Measurements from ENCODE around the gene CDR2. TPM values are rescaled to one million over a fixed set of nuclear protein-coding genes. Genes with fewer than 3 reads are reported as not detected.
A peak's percentile ranks its signal among the peaks of the same experiment; 100 is the strongest.

The CDR2 gene
- total and polyA plus RNA-seq, 9 of the 15 experiments (the other 6 are each of a cell fraction or from before 2014, with no cell fraction given), result 4.6 to 30.3 (median 19.9) TPM

DNA sequence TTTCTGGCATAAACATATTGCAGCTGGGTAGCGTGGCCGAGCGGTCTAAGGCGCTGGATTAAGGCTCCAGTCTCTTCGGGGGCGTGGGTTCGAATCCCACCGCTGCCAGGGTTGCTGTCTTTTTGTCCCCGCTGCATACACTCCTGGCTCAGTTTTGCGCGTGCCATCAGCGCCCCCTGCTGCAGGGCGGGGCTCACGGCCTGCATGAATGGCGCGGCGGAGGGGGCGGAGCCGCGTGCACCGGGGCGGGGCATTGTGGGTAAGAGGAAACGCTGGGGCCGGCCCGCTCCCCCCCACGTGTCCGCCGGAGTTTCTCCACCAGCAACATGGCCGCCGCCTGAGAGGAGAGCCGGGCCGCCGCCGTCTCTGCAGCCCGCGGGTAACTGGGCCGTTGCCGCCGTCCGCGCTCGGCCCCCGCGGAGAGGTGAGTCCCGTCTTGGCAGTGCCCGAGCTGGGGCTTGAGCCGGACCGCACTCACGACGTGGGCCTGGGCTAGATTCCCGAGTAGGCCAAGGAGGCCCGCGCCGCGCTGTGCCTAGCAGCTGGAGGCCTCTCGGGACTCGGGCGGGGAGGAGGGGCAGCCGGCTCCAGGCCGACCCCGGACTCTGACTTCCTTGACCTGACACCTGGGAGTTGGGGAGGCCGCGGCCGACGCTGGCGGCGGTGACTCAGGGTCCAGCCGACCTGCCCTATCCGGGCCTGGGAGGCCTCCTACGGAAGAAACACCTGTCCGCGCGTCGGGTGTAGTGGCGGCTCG lies 77.1 kb downstream of the CDR2 start, which contains the start of gene POLR3E (continued):
- TF ChIP-seq BACH1 (tag; IDR thresholded peaks at IDR 0.05) (no peak), TEAD4 (IDR thresholded peaks at IDR 0.05; ENCODE audit: low read length) (peak; percentile 10), TEAD4 (CRISPR knock-in tag; IDR thresholded peaks at IDR 0.05; ENCODE audit: borderline replicate concordance) (peak; percentile 65), YBX1 (IDR thresholded peaks at IDR 0.05) (no peak), ZNF41 (CRISPR knock-in tag; conservative IDR thresholded peaks at IDR 0.05) (no peak; the same call in 1 of the 2 replicates), CREM (IDR thresholded peaks at IDR 0.05; ENCODE audit: low read depth) (peak; percentile 85), EWSR1 (IDR thresholded peaks at IDR 0.05; ENCODE audit: borderline replicate concordance, low read depth, partially characterized antibody) (no peak), RNF2 (IDR thresholded peaks at IDR 0.05) (peak; percentile 85), ZBTB8A (IDR thresholded peaks at IDR 0.05; ENCODE audit: partially characterized antibody) (peak; percentile 76), HCFC1 (IDR thresholded peaks at IDR 0.05; ENCODE audit: low read depth, low read length) (peak; percentile 60), ZNF644 (tag; IDR thresholded peaks at IDR 0.05; ENCODE audit: low read depth) (peak; percentile 59; the same call in 1 of the 2 replicates), ZEB2 (IDR thresholded peaks at IDR 0.05) (no peak), ZNF174 (CRISPR knock-in tag; IDR thresholded peaks at IDR 0.05) (no peak), DPF2 (IDR thresholded peaks at IDR 0.05) (no peak; the same call in 1 of the 2 replicates), SPI1 (IDR thresholded peaks at IDR 0.05; ENCODE audit: borderline replicate concordance, low read depth, low read length) (no peak), SREBF1 (IDR thresholded peaks at IDR 0.05; ENCODE audit: borderline replicate concordance, low read depth, low read length) (peak; percentile 80; the same call in 1 of the 2 replicates), GABPA (tag; conservative IDR thresholded peaks at IDR 0.05; ENCODE audit: low read depth) (peak; percentile 90), HOXB6 (CRISPR knock-in tag; IDR thresholded peaks at IDR 0.05; ENCODE audit: borderline replicate concordance) (no peak), NR2C1 (IDR thresholded peaks at IDR 0.05) (no peak), NR2C1 (tag; IDR thresholded peaks at IDR 0.05) (0 out of 2 replicates have a peak, but pooled peaks have one; percentile 39), ETV6 (IDR thresholded peaks at IDR 0.05; ENCODE audit: borderline replicate concordance in 1 of 2, low read depth in 2 of 2, low read length in 1 of 2) (no peak), ETV6 (CRISPR knock-in tag; IDR thresholded peaks at IDR 0.05; ENCODE audit: borderline replicate concordance) (no peak), TBP (optimal IDR thresholded peaks at IDR 0.05; ENCODE audit: low read depth, low read length) (peak; percentile 100), NFIC (IDR thresholded peaks at IDR 0.05) (peak; percentile 88)
- TF ChIP-seq, protein P1, sequence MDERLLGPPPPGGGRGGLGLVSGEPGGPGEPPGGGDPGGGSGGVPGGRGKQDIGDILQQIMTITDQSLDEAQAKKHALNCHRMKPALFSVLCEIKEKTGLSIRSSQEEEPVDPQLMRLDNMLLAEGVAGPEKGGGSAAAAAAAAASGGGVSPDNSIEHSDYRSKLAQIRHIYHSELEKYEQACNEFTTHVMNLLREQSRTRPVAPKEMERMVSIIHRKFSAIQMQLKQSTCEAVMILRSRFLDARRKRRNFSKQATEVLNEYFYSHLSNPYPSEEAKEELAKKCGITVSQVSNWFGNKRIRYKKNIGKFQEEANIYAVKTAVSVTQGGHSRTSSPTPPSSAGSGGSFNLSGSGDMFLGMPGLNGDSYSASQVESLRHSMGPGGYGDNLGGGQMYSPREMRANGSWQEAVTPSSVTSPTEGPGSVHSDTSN (CRISPR knock-in tag; IDR thresholded peaks at IDR 0.05; ENCODE audit: low read depth), result no peak
- TF ChIP-seq, protein P1 (tag; conservative IDR thresholded peaks at IDR 0.05; ENCODE audit: low read depth), result no peak
- TF ChIP-seq, protein P2, sequence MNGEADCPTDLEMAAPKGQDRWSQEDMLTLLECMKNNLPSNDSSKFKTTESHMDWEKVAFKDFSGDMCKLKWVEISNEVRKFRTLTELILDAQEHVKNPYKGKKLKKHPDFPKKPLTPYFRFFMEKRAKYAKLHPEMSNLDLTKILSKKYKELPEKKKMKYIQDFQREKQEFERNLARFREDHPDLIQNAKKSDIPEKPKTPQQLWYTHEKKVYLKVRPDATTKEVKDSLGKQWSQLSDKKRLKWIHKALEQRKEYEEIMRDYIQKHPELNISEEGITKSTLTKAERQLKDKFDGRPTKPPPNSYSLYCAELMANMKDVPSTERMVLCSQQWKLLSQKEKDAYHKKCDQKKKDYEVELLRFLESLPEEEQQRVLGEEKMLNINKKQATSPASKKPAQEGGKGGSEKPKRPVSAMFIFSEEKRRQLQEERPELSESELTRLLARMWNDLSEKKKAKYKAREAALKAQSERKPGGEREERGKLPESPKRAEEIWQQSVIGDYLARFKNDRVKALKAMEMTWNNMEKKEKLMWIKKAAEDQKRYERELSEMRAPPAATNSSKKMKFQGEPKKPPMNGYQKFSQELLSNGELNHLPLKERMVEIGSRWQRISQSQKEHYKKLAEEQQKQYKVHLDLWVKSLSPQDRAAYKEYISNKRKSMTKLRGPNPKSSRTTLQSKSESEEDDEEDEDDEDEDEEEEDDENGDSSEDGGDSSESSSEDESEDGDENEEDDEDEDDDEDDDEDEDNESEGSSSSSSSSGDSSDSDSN (IDR thresholded peaks at IDR 0.05; ENCODE audit: borderline replicate concordance in 1 of 2, low read depth in 2 of 2, low read length in 2 of 2), result peak in 1 of 2 experiments; percentile 6; a peak in 1 of 4 replicates
